DOHH2 (cell line): ENCODE results near the gene IL1RL2.

Experiments used
- H3F3A ChIP-seq: fragments of 200-600 bp; sonication (generic), shearing (Covaris generic); 2 replicates; pipeline ENCODE4 v1.6.0; 2016; ENCODE audit warnings: antibody characterized with exemption, mild to moderate bottlenecking; ENCODE audit not compliant: control insufficient read depth, insufficient read depth
- H3K27ac ChIP-seq: fragments of 200-600 bp; sonication (generic); 2 replicates; pipeline ENCODE4 v1.5.1; 2014; ENCODE audit warnings: low read depth, mild to moderate bottlenecking, low read length, moderate library complexity
- H3K27me3 ChIP-seq: fragments of 200-600 bp; sonication (generic); 2 replicates; pipeline ENCODE4 v1.6.1; 2014; ENCODE audit warnings: mild to moderate bottlenecking, low read length, mixed read lengths; ENCODE audit not compliant: control insufficient read depth
- H3K36me3 ChIP-seq: fragments of 200-600 bp; sonication (generic); 2 replicates; pipeline ENCODE4 v1.6.1; 2014; ENCODE audit warnings: mild to moderate bottlenecking, low read length, moderate library complexity, mixed read lengths; ENCODE audit not compliant: control insufficient read depth
- H3K4me1 ChIP-seq: fragments of 200-600 bp; sonication (generic); 2 replicates; pipeline ENCODE4 v1.6.1; 2014; ENCODE audit warnings: mild to moderate bottlenecking, low read length, mixed read lengths; ENCODE audit not compliant: control insufficient read depth
- H3K4me2 ChIP-seq: fragments of 200-600 bp; sonication (generic); 2 replicates; pipeline ENCODE4 v1.6.0; 2014; ENCODE audit warnings: mild to moderate bottlenecking, low read length, moderate library complexity
- H3K4me3 ChIP-seq: fragments of 200-600 bp; sonication (generic); 2 replicates; pipeline ENCODE4 v1.5.1; 2014; ENCODE audit warnings: mild to moderate bottlenecking, low read length, mixed read lengths
- H3K79me2 ChIP-seq: fragments of 200-600 bp; sonication (generic); 2 replicates; pipeline ENCODE4 v1.6.1; 2014; ENCODE audit warnings: mild to moderate bottlenecking, low read length, mixed read lengths; ENCODE audit not compliant: control insufficient read depth
- H3K9me2 ChIP-seq: fragments of 200-600 bp; sonication (generic); replicated peaks from 2 replicates; pipeline ENCODE4 v1.6.1; 2014; ENCODE audit warnings: mild to moderate bottlenecking, low read length, mixed read lengths; ENCODE audit not compliant: control insufficient read depth
- H3K9me3 ChIP-seq: fragments of 200-600 bp; sonication (generic); 2 replicates; pipeline ENCODE4 v1.6.1; 2014; ENCODE audit warnings: antibody characterized with exemption, low read length, mixed read lengths; ENCODE audit not compliant: control insufficient read depth, insufficient read depth
- H4K20me1 ChIP-seq: fragments of 200-600 bp; sonication (generic); 2 replicates; pipeline ENCODE4 v1.6.0; 2014; ENCODE audit warnings: low read depth, mild to moderate bottlenecking, antibody characterized with exemption, low read length, moderate library complexity; ENCODE audit not compliant: control insufficient read depth, insufficient read depth
- CTCF ChIP-seq: fragments of 200-600 bp; sonication (generic); IDR thresholded peaks from one replicate; pipeline ENCODE4 v1.5.1; 2014; ENCODE audit warnings: antibody characterized with exemption, mild to moderate bottlenecking, low read depth, low read length; ENCODE audit not compliant: poor library complexity, severe bottlenecking
- EZH2phosphoT487 ChIP-seq: fragments of 200-600 bp; sonication (generic); IDR thresholded peaks from 2 replicates; pipeline ENCODE4 v1.6.1; 2017; ENCODE audit warnings: borderline replicate concordance, mild to moderate bottlenecking, antibody characterized with exemption, low read length, moderate library complexity, mixed read lengths

The IL1RL2 gene

GRCh38 chr2:102149243-102149642 lies 37.6 kb upstream of the IL1RL2 start:
- Histone ChIP-seq H3K9me2 (no peaks in the 10 kb centered on the region), H3K4me3 (no peak overlapping the region), H3K4me1 (no peaks in the 10 kb centered on the region), H3K4me2 (no peak overlapping the region), H3F3A (no peaks in the 10 kb centered on the region), H3K27ac (no peak overlapping the region), H3K36me3 (no peaks in the 10 kb centered on the region), H3K27me3 (no peaks in the 10 kb centered on the region), H3K9me3 (no peaks in the 10 kb centered on the region; the same call in 1 of the 2 replicates), H4K20me1 (no peaks in the 10 kb centered on the region), H3K79me2 (no peaks in the 10 kb centered on the region)
- TF ChIP-seq EZH2phosphoT487: no peak
- no peak for TF ChIP-seq CTCF

DNA sequence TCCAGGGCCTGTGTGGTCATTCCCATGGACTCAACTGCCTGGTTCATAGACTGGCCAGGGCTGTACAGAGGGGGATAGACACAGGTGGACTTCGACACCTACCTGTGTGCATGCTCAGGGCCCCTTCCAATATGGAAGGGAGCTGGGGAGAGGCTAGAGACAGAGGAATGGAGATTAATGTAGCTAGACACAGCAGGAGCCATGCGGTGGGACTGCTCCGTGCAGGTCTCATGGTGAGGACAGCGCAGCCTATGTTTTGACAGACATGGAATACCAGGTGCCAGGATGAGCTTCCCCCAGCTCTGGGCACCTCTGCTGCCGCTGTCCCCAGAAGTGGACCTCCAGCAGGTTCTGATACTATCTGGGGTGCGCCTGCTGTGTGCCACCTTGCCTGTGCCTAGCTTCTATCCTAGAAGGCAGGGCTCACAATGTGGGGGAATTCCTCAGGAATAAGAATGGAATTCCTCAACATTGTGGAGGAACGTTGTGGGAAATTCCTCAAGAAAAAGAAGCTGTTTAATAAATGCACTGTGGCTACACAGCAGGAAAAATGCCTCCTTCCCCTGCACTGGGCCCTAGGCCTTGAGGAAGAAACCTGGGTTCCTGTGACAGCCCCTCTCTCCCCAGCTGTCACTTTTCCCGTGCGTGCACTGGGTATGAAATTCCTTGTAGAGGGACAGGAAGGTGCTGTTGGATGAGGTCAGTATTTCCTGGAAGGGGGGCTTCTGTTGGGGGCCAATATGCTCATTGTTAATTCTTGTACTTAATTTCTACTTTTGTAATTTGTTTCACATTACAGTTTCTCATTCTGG lies 37.0 kb upstream of the IL1RL2 start:
- H3K36me3 ChIP-seq: no peaks in the 10 kb centered on the region
- no peaks in the 10 kb centered on the region for H3K79me2 ChIP-seq
- no peaks in the 10 kb centered on the region for H4K20me1 ChIP-seq
- no peak overlapping the region for H3K4me2 ChIP-seq
- no peaks in the 10 kb centered on the region for H3K27me3 ChIP-seq
- H3K4me3 ChIP-seq: no peak overlapping the region
- H3K27ac ChIP-seq: no peak overlapping the region
- no peaks in the 10 kb centered on the region for H3K9me2 ChIP-seq
- no peaks in the 10 kb centered on the region for H3F3A ChIP-seq
- no peaks in the 10 kb centered on the region for H3K4me1 ChIP-seq
- TF ChIP-seq EZH2phosphoT487 (no peak), CTCF (no peak)
- H3K9me3 ChIP-seq: no peaks in the 10 kb centered on the region; the same call in 1 of the 2 replicates

DNA sequence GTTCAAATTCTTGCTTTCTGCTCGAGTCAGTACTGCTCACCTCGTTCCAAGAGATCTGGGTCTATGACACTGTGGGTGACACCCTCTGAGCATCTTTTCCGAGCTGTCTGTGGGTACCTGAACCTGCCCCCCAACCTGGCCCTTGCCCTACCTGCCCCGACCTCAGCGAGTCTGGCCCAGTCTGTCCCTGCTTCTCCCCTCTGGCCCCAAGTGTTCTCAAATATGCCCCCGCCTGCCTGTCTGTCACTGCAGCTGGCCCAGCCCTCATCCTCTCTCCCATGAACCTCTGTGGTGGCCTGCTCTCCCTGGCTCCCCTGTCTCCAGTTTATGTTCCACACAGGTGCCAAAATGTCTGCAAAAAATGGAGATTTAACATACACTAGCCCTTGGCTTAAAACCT lies 32.5 kb upstream of the IL1RL2 start:
- H3K27me3 ChIP-seq: no peaks in the 10 kb centered on the region
- H3K9me2 ChIP-seq: no peaks in the 10 kb centered on the region
- H3K9me3 ChIP-seq: no peaks in the 10 kb centered on the region
- H3K4me3 ChIP-seq: no peak overlapping the region
- no peaks in the 10 kb centered on the region for H3K79me2 ChIP-seq
- H3K4me2 ChIP-seq: no peak overlapping the region
- no peak overlapping the region for H3K27ac ChIP-seq
- H4K20me1 ChIP-seq: no peaks in the 10 kb centered on the region
- no peaks in the 10 kb centered on the region for H3K36me3 ChIP-seq
- H3K4me1 ChIP-seq: no peaks in the 10 kb centered on the region
- H3F3A ChIP-seq: no peaks in the 10 kb centered on the region
- TF ChIP-seq CTCF: no peak
- TF ChIP-seq EZH2phosphoT487: no peak
